Dendritic cell treated with granulocyte-macrophage colony-stimulating factor and Interleukin-4, amounts not matched to agents 40 ng/mL and 50 ng/mL, for 4 days (primary cell): Measurements from ENCODE around the gene HOXB6.

Source experiments
- H3K27ac Mint-ChIP-seq: one replicate; pipeline ENCODE4 v1.8.0; 2022; ENCODE audit warnings: mild to moderate bottlenecking, mixed read lengths
- H3K27me3 Mint-ChIP-seq: one replicate; pipeline ENCODE4 v1.8.0; 2022; ENCODE audit warnings: mild to moderate bottlenecking, mixed read lengths
- H3K36me3 Mint-ChIP-seq: one replicate; pipeline ENCODE4 v1.8.0; 2022; ENCODE audit warnings: low read depth, mixed read lengths
- H3K4me1 Mint-ChIP-seq: one replicate; pipeline ENCODE4 v1.8.0; 2022; ENCODE audit warnings: low read depth, mixed read lengths
- H3K4me3 Mint-ChIP-seq: one replicate; pipeline ENCODE4 v1.8.0; 2022; ENCODE audit warnings: mild to moderate bottlenecking, moderate library complexity, mixed read lengths
- H3K9me3 Mint-ChIP-seq: one replicate; pipeline ENCODE4 v1.8.0; 2022; ENCODE audit warnings: mixed read lengths
- intact Hi-C: fragments of 100-400 bp; cut with micrococcal nuclease; formaldehyde crosslinking; loops from one replicate; pipeline ENCODE4 v1.15.0; 2022

The HOXB6 gene

GRCh38 chr17:48640858-48641180 is 36.0 kb upstream of the HOXB6 start:
- intact Hi-C loops, result no loop called here

GRCh38 chr17:48639982-48640857 is 35.4 kb upstream of the HOXB6 start:
- Mint-ChIP-seq H3K4me1 (peaks cover 10% of the 10 kb centered on the region), H3K27ac (no peak overlapping the region), H3K36me3 (no peaks in the 10 kb centered on the region), H3K27me3 (peaks cover 94% of the 10 kb centered on the region), H3K4me3 (no peak overlapping the region), H3K9me3 (no peaks in the 10 kb centered on the region)
- intact Hi-C loops, result no loop called here

More at GRCh38 chr17:48640858-48641180, 36.0 kb upstream of the HOXB6 start:
- no peak overlapping the region for H3K4me3 Mint-ChIP-seq
- no peak overlapping the region for H3K27ac Mint-ChIP-seq
- no peaks in the 10 kb centered on the region for H3K9me3 Mint-ChIP-seq
- peaks cover 10% of the 10 kb centered on the region for H3K4me1 Mint-ChIP-seq
- peaks cover 94% of the 10 kb centered on the region for H3K27me3 Mint-ChIP-seq
- no peaks in the 10 kb centered on the region for H3K36me3 Mint-ChIP-seq

- intact Hi-C loops, result no loop called here
These were observed 34.4 kb upstream of the HOXB6 start for GRCh38 chr17:48639136-48639535.

GRCh38 chr17:48637323-48638260 is 32.8 kb upstream of the HOXB6 start:
- Mint-ChIP-seq H3K27me3 (peaks cover 96% of the 10 kb centered on the region), H3K9me3 (no peaks in the 10 kb centered on the region), H3K27ac (no peak overlapping the region), H3K4me1 (peaks cover 10% of the 10 kb centered on the region), H3K4me3 (no peak overlapping the region), H3K36me3 (no peaks in the 10 kb centered on the region)
- intact Hi-C loops, result no loop called here

More at GRCh38 chr17:48639136-48639535, 34.4 kb upstream of the HOXB6 start:
- no peak overlapping the region for H3K4me3 Mint-ChIP-seq
- H3K4me1 Mint-ChIP-seq, result peaks cover 10% of the 10 kb centered on the region
- no peaks in the 10 kb centered on the region for H3K9me3 Mint-ChIP-seq
- no peak overlapping the region for H3K27ac Mint-ChIP-seq
- H3K27me3 Mint-ChIP-seq, result peaks cover 95% of the 10 kb centered on the region
- no peaks in the 10 kb centered on the region for H3K36me3 Mint-ChIP-seq

GRCh38 chr17:48636177-48637018 is 31.6 kb upstream of the HOXB6 start:
- H3K4me1 Mint-ChIP-seq, result peaks cover 3% of the 10 kb centered on the region
- peaks cover 96% of the 10 kb centered on the region for H3K27me3 Mint-ChIP-seq
- no peaks in the 10 kb centered on the region for H3K36me3 Mint-ChIP-seq
- H3K9me3 Mint-ChIP-seq, result no peaks in the 10 kb centered on the region
- intact Hi-C loops, result no loop called here
- no peak overlapping the region for H3K27ac Mint-ChIP-seq
- no peak overlapping the region for H3K4me3 Mint-ChIP-seq

- Mint-ChIP-seq H3K4me1 (no peaks in the 10 kb centered on the region), H3K36me3 (no peaks in the 10 kb centered on the region), H3K4me3 (no peak overlapping the region), H3K27me3 (peaks cover 97% of the 10 kb centered on the region), H3K9me3 (no peaks in the 10 kb centered on the region), H3K27ac (no peak overlapping the region)
- intact Hi-C loops, result no loop called here
These were observed 29.9 kb upstream of the HOXB6 start for GRCh38 chr17:48634493-48635208.

- H3K9me3 Mint-ChIP-seq, result no peaks in the 10 kb centered on the region
- peaks cover 5% of the 10 kb centered on the region for H3K4me1 Mint-ChIP-seq
- intact Hi-C loops, result no loop called here
- H3K36me3 Mint-ChIP-seq, result no peaks in the 10 kb centered on the region
- H3K27ac Mint-ChIP-seq, result no peak overlapping the region
- no peak overlapping the region for H3K4me3 Mint-ChIP-seq
- H3K27me3 Mint-ChIP-seq, result peaks cover 98% of the 10 kb centered on the region
These were observed 28.5 kb upstream of the HOXB6 start for GRCh38 chr17:48633266-48633677.

GRCh38 chr17:48632579-48633265 is 27.9 kb upstream of the HOXB6 start:
- H3K36me3 Mint-ChIP-seq, result no peaks in the 10 kb centered on the region
- intact Hi-C loops, result no loop called here

GRCh38 chr17:48631693-48632578 is 27.1 kb upstream of the HOXB6 start:
- peaks cover 98% of the 10 kb centered on the region for H3K27me3 Mint-ChIP-seq
- intact Hi-C loops, result no loop called here
- H3K4me1 Mint-ChIP-seq, result peaks cover 5% of the 10 kb centered on the region
- H3K9me3 Mint-ChIP-seq, result no peaks in the 10 kb centered on the region
- H3K4me3 Mint-ChIP-seq, result no peak overlapping the region
- no peaks in the 10 kb centered on the region for H3K36me3 Mint-ChIP-seq
- no peak overlapping the region for H3K27ac Mint-ChIP-seq

More at GRCh38 chr17:48632579-48633265, 27.9 kb upstream of the HOXB6 start:
- H3K4me3 Mint-ChIP-seq, result no peak overlapping the region
- H3K27ac Mint-ChIP-seq, result no peak overlapping the region
- no peaks in the 10 kb centered on the region for H3K9me3 Mint-ChIP-seq
- peaks cover 5% of the 10 kb centered on the region for H3K4me1 Mint-ChIP-seq
- peaks cover 98% of the 10 kb centered on the region for H3K27me3 Mint-ChIP-seq

- peaks cover 98% of the 10 kb centered on the region for H3K27me3 Mint-ChIP-seq
- H3K36me3 Mint-ChIP-seq, result no peaks in the 10 kb centered on the region
- no peak overlapping the region for H3K27ac Mint-ChIP-seq
- H3K4me1 Mint-ChIP-seq, result peaks cover 5% of the 10 kb centered on the region
- intact Hi-C loops, result no loop called here
- H3K9me3 Mint-ChIP-seq, result no peaks in the 10 kb centered on the region
- no peak overlapping the region for H3K4me3 Mint-ChIP-seq
These were observed 26.3 kb upstream of the HOXB6 start for GRCh38 chr17:48630925-48631692.

GRCh38 chr17:48630009-48630924 is 25.5 kb upstream of the HOXB6 start:
- no peak overlapping the region for H3K4me3 Mint-ChIP-seq

More at GRCh38 chr17:48630009-48630924, 25.5 kb upstream of the HOXB6 start:
- Mint-ChIP-seq H3K27me3 (peaks cover 98% of the 10 kb centered on the region), H3K27ac (no peak overlapping the region), H3K9me3 (no peaks in the 10 kb centered on the region), H3K4me1 (peaks cover 11% of the 10 kb centered on the region), H3K36me3 (no peaks in the 10 kb centered on the region)
- intact Hi-C loops, result no loop called here
